ENCODE data around the gene NUP43. TPM values are rescaled to one million over a fixed set of nuclear protein-coding genes. Genes with fewer than 3 reads are reported as not detected.
A peak's percentile ranks its signal among the peaks of the same experiment; 100 is the strongest.

Gene NUP43
- total and polyA plus RNA-seq, 2 of the 13 experiments (the other 11 are each of a cell fraction or from before 2014, with no cell fraction given) = 38.9 to 85.1 TPM

GRCh38 chr6:149701714-149702113, 44.6 kb downstream of the NUP43 start (continued):
- TF ChIP-seq GPBP1L1 (CRISPR knock-in tag; IDR thresholded peaks at IDR 0.05) = no peak
- TF ChIP-seq NCOR1 (IDR thresholded peaks at IDR 0.05; ENCODE audit: borderline replicate concordance, low read length) = no peak

GRCh38 chr6:149699150-149699549, 47.2 kb downstream of the NUP43 start:
- WGBS (ENCODE audit: low lambda C conversion rate) = 98% methylated on average over 2 of the region's 2 CpGs
- peaks cover 14 to 62% of the 10 kb centered on the region in 2 experiments for H3K36me3 ChIP-seq (replicated peaks in 1 of 2; ENCODE audit: control insufficient read depth in 1 of 2, insufficient read depth in 2 of 2, low read length in 2 of 2)
- H3K4me1 ChIP-seq (ENCODE audit: insufficient read depth, low read length) = no peaks in the 10 kb centered on the region
- H2AFZ ChIP-seq (ENCODE audit: low read length) = no peak overlapping the region
- H3K79me2 ChIP-seq (ENCODE audit: insufficient read depth, low read length) = peaks cover 67% of the 10 kb centered on the region
- H3K4me3 ChIP-seq (replicated peaks in 1 of 3; ENCODE audit: insufficient read depth in 1 of 3, low read depth in 2 of 3, low read length in 3 of 3) = no peak overlapping the region
- ATAC-seq = no peak
- H3K4me2 ChIP-seq (ENCODE audit: low read depth, low read length) = no peak overlapping the region
- FAIRE-seq = no peak
- no peaks in the 10 kb centered on the region for H3K9me3 ChIP-seq (ENCODE audit: low read length)
- TF ChIP-seq CTCF (CRISPR knock-in tag; IDR thresholded peaks at IDR 0.05) (peak; percentile 23; the same call in 1 of the 2 replicates), RARA (CRISPR knock-in tag; IDR thresholded peaks at IDR 0.05) (no peak)
- no peak overlapping the region for H3K9ac ChIP-seq (ENCODE audit: insufficient read depth, low read depth, low read length)
- CTCF ChIA-PET (ENCODE audit: low intra/inter-chr PET ratio, low total read pairs) = no interaction called here
- POLR2A ChIA-PET = interaction anchor here (1.9 kb wide), 1 partner anchor 19 kb away, joined by 5 read pairs; the partner anchor contains the start of gene LATS1
- H4K20me1 ChIP-seq (ENCODE audit: insufficient read depth, low read length) = peaks cover 25% of the 10 kb centered on the region
- no peak overlapping the region for H3K27ac ChIP-seq (ENCODE audit: extremely low read length, insufficient read depth, low read length)
- intact Hi-C loops (cut with micrococcal nuclease; ENCODE audit: unreplicated experiment) = no loop called here
- no TSS peak for BruUV-seq (replicated peaks)
- DNase-seq (ENCODE audit: low spot score) = no peak
- in situ Hi-C loops (cut with HindIII; ENCODE audit: extremely low pct_ligation_motif_present, low pct_unique_long_range_greater_than_20kb) = no loop called here
- H3K27me3 ChIP-seq (ENCODE audit: control insufficient read depth in 1 of 2, insufficient read depth in 2 of 2, low read length in 2 of 2) = no peaks in the 10 kb centered on the region

Data from HepG2 (cell line).